Measurements from ENCODE around the gene BLOC1S3.
A peak's percentile ranks its signal among the peaks of the same experiment; 100 is the strongest.

BLOC1S3 gene

DNA sequence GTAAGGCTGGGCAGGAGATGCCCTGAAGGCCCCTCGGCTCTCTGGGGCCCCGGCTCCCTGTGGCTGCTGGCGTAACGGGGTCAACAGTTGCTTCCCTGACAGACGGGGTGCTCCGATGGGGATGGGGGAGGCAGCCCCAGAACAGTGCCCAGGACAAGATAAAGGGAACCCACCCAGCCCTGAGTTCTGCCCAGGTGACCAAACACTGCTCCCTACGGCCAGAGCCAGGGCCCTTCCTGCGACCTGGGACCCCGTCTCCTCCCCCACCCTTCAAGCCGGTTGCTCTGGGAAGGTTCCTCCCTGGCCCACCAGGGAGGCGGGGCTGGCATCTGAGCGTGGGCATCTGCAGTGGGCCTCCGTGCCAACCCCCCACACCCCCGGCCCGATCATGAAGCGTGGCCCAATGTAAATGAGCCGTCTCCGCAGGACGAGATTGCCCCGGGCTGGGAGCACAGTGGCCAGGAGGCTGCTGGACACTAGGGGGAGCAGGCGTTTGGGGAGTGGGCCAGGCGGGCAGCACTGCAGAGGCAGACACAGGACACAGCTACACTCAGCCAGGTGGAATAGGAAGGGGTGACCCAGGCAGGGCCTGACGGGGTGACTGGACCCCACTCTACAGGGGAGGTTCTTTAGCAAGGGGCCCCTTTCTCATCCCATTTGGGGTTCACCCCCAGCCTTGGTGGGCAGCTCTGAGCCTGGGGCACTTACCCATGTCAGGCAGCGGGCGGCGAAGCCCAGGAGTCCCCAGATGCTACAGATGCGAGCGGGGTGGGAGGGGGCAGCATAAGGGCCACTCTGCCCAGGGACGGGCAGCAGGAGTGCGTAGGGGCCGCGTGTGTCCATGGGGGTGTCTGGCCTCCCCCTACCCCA is 16.6 kb upstream of the BLOC1S3 start:
- no peak for DNase-seq (ENCODE audit: low read depth)

DNA sequence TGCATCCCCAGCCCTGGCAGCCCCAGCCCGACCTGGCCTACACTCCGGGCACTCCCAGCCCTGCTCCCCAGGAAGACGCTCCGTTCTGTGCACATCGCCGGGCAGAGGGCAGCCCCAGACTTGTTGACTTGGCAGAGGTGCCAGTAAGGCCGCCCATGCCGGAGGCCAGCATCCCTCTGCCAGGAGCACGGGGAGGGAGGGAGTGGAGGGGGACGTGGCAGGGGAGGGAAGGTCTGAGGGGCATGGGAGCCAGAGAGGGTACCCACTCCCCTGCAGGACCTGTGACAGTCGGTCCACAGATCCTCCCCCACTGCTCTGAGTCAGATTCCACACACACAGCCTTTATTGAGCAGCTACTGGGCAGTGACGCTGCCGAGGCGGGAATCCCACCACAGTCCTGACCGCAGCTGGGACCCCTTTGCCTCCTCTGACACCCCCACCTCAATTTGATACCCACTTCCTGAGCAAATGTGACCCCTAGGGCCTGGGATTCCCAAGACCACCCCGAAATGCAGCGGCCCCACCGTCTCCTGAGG is 15.9 kb upstream of the BLOC1S3 start:
- DNase-seq (ENCODE audit: low read depth) = no peak

DNA sequence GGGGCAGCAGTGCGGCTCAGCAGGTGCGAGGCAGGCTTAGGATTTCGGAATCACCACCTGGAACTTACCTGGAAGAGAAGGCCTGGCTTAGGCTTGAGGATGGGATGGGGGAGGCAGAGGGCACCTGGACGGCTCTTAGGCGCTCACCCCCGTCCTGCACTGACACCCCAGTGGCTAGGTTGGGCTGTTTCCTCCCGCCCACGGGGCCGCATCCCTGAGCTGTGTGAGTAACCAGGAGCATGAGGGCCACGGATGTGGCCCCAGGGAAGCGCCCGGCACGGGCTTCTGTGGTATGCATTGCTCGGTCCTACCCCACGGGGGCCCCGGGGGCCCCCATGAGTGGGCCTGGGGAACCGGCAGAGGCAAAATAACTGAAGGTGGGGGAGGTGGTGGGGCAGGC is 15.4 kb upstream of the BLOC1S3 start:
- no peak for DNase-seq (ENCODE audit: low read depth)

DNA sequence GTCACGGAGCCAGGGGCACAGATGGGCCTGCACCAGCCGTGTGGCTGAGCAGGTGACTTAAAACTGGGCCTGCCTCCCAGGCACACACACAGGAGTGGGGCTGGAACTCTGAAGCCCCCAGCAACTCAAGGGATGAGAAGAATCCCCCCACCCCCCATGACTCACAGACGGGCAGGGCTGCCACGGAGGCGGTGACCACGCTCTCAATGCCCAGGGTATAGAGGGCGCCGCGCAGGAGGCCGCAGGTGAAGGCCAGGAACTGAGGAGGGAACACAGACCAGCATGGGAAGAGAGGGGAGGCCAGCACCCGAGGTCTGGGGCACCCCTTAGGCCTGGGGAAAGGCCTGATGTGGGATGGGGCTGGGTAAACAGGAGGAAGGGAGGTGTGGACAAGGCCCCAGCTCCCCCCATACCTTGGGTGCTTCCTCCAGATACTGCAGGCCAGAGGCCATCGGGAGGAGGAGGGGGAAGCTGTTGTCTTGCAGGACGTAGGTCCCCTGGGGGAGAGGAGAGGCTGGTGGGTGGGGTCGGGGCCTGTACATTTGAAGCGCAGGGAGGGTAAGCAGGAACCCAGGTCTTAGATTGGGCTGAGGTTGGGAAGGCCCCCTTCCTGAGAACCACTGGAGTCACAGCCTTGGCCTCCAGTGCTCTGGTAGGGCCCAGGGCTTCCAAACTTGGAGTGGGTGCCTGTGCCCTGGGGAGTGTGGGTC is 14.7 kb upstream of the BLOC1S3 start:
- no peak for DNase-seq (ENCODE audit: low read depth)

DNA sequence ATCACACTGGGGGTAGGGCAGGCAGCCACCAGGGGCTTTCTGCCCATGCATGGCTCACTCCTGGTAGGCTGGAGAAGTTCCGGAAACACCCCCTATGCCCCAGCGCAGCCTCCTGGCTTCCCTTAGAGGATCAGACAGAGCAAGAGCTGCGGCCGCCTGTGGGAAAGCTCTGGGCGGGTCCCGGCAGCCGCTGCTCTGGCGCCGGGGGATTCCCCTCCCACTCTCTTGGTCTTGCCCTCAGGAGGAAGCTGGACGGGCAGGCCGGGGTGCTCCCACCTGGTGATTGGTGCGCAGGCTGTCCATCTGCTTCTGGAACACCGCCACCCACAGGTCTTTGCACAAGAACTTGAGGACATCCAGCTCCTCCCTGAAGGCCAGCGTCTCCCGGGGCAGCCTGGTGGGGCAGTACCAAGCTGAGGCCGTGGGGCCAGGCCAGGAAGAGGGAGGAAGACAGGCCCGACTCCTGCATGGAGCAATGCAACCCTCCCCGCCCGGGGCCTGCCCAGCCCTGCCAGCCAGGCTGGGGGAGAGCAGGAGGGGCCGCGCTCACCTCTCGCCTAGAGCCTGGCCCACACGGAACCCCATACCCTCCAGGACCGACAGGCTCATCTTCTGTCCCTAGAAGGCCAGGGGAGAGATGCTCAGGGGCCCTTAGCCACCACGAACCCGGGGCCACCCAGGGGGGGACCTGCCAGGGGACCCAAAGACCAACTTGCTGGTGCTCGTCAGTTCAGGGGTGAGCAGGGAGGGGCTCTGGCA is 13.8 kb upstream of the BLOC1S3 start:
- no peak for DNase-seq (ENCODE audit: low read depth)

DNA sequence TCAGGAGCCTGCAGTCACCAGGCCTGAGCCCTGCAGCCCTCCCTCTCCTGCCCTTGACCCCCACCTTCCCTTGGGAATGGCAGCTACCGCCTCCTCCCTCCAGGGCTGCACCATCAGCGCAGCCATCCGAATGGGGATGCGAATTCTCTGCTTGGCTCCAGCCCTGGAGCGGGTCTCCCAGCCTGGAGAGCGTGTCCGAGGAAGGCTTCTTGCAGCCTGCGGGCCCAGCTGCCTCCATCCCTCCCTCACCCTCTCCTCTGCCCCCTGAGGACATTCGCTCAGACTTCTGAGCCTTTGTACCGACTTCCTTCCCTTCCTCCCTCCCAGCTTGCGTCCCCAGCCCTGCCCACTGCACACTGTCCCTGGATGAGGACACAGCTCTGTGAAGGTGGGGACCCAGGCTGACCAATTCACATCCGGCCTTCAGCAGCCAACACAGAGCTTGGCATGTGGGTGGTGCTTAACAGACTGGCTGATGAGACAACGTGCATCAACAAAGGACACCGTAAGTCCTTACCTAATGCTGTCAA is 11.8 kb upstream of the BLOC1S3 start:
- no peak for DNase-seq (ENCODE audit: low read depth)

DNA sequence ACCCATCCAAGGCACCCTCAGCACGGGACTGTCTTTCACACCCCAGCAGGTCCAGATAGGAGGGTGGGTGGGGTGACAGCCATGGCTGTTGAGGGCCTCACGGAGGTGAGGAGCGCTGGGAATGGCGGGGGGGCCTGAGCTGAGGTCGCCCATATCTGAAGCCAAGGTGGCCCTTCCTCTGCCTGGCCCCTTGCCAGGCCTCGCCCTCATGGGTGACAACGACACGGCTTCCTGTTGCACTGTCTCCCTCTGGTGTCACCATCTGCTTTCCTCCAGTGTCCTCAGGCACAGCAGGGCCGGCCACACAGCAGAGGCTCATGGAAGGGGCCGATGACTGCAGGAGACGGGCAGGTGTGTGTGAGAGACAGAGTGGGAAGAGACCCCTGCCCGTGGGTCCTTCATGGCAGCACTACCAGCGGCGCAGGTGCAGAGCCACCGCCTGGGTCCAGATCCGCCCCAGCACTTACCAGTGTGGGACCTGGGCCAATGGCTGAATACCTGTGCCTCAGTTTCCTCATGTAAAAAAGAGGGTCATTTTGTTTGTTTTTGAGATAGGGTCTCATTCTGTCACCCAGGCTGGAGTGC is 9.7 kb upstream of the BLOC1S3 start:
- DNase-seq (ENCODE audit: low read depth) = no peak

DNA sequence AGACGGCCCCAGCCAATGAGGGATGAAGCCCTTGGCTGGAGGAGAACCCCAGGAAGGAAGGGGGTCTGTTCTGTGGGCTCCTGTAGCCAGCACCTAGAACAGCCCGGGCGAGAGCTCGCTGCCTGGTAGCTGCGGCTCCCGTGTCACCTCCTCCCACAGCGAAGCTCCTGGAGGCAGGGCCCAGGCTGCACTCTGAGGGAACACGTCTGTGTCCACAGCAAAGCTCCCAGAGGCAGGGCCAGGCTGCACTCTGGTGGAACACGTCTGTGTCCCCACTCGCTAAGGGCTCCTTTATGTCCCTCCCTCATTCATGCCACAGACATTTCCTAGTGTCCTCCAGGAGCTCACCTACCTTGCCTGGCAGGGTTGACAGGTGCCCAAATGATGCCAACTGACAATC is 9.0 kb upstream of the BLOC1S3 start:
- no peak for DNase-seq (ENCODE audit: low read depth)

DNA sequence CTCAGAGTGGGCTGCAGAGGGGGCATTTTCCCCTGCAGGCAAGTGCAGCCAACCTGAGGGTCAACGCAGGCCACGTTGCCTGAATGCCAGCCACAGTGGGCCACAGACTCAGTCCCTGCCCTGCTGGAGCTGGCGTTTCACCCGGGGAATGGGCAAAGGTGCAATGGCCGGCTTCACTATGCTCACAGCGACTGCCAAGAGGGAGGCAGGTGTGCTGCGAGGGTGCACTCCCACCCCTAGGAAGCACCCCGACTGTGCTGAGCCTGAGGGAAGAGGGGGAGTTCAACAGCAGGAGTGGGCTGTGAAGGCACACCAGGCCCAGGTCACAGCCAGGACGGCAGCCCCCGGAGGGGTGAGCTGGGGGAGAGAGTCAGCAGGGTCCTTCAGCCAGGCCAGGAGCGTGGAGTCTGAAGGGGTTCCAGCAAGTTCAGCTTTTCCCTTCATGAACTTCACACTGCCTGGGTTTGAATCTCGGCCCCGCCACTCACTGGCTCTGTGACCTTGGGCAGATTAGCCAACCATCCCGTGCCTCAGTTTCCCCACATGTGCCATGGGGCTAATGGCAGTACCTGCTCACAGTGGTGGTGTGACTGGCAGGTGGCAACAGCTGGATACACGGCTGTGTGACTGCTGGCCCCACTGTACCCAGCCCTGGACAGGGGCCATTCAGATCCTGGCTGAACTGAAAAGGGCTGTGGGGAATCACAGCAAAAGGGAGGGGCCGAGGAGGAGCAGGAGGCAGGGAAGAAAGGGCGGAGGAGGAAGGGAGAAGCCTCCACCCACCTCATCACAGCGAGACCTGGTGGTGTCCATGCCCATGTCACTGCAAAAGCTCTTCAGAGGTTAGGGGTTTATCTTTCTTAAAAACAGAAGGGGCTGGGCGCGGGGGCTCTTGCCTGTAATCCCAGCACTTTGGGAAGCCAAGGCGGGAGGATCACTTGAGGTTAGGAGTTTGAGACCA is 8.2 kb upstream of the BLOC1S3 start:
- DNase-seq (ENCODE audit: low read depth) = no peak

DNA sequence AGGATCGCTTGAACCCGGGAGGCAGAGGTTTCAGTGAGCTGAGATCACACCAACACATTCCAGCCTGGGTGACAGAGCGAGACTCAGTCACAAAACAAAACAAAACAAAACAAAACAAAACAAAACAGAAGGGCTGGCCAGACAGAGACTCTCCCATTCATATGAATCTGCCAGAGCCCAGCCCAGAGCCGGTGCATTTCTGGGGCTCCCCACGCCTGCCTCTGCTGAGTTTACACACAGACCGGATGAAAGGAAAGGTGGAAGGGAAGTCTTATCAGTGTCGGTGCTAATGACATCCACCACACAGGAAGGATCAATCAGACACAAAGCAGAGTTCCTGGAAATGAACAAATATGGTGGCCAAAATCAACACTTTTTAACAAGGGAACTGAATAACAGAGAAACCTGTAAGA is 7.4 kb upstream of the BLOC1S3 start:
- DNase-seq (ENCODE audit: low read depth) = no peak

DNA sequence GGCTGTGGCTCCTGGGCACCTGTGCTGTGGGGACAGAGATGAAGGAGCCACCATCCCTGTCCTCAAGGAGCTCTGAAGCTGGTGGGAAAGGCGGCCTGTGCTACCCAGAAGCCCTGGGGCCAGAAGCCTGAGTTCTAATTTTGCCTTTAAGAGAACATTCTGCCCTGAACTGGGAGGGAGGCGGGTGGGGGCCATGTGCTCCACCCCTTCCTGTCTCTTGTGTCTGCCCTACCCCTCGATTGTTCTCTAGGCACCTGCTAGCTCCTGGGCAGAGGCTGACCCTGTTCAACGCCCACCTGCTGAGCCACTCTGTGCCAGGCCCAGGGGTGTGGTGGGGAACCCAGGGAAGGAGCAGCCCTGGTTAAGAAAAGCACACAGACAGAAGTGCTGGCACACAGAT is 6.4 kb upstream of the BLOC1S3 start:
- DNase-seq (ENCODE audit: low read depth) = no peak

DNA sequence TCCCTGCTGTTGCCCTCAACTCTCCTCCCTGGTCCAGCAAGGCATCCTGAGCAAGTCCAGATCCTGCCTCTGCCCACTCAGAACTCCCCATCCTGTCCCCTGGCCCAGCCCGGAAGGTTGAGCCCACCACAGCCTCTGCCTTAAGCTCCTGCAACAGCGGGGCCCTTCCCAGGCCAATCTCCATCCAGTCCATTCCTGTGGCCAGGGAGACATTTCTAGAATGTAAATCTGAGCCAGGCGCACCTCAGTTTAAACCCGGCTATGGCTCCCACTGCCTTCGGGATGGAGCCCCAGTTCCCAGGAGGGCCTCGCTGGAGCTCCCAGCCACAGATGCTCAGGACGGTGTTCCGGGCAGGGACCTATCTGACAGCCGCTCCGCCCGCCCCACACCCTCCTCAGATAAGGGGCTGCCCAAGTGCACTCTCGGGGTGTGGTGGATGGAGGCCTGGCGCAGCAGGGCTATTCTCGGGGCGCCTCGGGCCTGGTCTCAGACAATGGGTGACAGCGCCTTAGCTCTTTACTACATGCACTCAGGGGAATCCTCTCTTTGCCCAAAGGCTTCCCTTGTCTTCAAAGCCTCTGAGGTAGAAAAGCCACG is 5.9 kb upstream of the BLOC1S3 start:
- no peak for DNase-seq (ENCODE audit: low read depth)

DNA sequence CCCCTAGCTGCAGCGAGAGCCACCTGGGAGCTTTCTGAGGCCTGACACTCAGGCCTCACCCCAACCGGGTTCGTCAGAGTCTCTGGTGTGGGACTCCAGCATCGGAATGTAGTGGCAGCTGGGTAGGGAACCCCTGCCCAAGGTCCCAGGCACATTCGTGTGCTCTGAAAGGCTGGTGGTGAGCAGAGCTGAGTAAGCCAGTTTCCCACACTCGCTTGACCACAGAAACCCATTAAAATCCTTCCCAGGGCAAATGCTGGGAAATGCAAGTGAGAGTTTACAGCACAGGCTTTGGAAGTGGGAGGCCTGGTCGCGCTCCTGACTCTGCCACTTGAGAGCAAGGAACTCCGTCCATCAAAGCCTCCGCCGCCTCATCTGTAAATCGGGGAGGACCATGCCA is 4.8 kb upstream of the BLOC1S3 start:
- no peak for DNase-seq (ENCODE audit: low read depth)

DNA sequence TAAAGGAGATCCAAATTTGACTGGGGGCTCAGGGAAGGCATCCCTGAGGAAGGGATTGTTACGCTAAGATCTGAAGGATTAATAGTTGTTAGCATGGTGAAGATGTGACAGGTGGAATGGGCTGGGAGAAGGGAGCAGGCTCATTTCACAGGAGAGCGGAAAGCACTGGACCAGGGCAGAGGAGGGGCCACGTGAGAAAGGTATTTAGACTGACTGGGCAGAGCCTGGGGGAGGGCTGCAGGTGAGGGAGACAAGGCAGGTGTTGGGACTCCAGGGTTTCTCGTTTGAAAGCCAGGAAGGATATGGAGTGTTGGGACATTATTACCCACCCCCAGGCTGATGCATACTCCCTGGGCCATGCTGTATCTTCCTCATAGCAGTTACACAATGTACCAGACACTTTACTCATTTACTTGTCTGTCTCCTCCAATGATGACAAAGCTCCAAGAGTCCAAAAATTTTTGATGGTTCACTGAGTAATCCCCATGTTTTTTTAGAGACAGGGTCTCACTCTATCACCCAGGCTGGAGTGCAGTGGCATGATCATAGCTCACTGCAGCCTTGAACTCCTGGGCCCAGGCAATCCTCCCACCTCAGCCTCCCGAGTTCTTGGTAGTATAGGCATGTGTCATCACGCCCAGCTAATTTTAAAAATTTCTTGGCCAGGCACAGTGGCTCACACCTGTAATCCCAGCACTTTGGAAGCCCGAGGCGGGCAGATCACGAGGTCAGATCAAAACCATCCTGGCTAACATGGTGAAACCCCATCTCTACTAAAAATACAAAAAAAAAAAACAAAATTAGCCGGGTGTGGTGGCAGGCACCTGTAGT is 2.9 kb upstream of the BLOC1S3 start:
- no peak for DNase-seq (ENCODE audit: low read depth)

DNA sequence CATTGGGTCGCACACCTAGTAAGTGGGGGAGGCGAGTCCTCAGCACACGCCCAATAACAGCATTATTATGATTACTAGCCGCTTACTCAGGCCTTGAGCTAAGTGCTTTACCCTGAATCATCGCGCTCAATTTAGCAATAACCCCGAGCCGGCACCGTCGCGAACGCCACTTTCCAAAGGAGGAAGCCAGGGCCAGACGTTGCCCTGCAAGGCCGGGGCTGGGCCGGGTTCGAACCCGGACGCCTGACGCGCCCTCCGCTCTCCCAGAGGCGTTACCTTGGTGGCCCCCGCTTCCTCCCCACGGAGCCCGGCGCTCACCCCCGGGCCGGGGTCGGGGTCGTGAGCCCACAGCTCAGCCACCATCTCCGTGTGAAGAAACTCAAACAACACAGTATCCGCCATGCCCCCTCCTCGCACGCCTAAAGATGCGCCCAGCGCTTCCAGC is 745 bp upstream of the BLOC1S3 start, which contains the start of gene TRAPPC6A:
TSS of gene TRAPPC6A (minus strand) at position 421 of the 445 bp plus-strand sequence. CDS start at position 402, 19 bp downstream.
- DNase-seq (ENCODE audit: low read depth) = no peak

DNA sequence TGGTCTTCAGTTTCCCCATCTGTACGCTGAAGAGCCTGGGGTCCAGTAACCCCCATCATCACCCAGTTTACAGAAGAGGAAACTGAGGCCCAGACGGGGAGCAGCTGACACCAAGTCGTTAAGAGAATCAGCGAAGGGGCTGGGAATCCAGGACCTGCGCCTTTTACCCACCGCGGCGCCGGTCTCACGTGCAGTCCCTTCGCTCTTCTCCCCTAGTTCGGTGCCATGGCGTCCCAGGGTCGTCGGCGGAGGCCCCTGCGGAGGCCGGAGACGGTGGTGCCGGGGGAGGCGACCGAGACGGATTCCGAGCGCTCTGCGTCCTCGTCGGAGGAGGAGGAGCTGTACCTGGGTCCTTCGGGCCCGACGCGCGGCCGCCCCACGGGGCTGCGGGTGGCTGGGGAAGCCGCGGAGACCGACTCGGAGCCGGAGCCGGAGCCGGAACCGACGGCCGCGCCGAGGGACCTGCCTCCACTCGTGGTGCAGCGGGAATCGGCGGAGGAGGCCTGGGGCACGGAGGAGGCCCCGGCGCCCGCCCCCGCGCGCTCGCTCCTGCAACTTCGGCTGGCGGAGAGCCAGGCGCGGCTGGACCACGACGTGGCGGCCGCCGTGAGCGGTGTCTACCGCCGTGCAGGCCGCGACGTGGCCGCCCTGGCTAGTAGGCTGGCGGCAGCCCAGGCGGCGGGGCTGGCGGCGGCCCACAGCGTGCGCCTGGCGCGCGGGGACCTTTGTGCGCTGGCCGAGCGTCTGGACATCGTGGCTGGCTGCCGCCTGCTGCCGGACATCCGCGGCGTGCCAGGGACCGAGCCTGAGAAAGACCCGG is 698 bp downstream of the BLOC1S3 start:
- DNase-seq (ENCODE audit: low read depth) = peak; percentile 20

DNA sequence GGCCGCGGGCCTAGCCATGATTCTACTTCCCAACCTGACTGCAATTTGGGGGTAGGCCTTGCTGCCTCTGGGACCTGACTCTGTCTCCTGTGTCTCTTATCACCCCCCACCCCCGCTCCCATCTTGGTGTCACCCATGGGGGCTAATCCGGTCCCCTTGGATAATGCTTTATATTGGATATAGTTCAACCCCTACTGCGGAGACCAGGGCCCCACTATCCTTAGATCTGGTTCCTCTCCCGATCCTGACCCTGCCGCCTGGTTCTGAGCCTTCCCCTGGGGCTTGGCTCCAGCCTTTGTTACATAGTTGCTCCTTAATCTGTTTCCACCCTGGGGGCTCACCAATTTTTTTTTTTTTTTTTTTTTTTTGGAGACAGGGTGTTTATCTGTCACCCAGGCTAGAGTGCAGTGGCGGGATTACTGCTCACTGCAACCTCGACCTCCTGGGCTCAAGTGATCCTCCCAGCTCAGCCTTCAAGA is 1.3 kb downstream of the BLOC1S3 start:
- DNase-seq (ENCODE audit: low read depth) = no peak

DNA sequence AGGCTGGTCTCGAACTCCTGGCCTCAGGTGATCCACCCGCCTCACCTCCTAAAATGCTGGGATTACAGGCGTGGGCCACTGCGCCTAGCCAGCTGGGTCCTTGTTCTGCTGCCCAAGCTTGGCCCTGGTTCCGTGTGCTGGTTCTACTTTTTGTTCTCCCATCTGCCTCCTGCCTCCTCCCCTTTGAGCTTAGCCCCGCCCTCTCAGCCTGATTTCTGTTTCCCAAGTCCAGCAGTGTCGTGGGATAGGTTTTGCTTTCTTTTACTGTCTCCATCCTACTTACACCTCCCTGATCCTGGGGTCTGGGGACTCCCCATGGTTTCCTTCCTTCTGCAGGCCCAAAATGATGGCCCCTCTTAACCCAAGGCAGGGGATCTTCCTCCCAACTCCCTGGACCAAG is 2.4 kb downstream of the BLOC1S3 start:
- no peak for DNase-seq (ENCODE audit: low read depth)
